ENCODE measurements around the gene MARCHF9. TPM values are rescaled to one million over a fixed set of nuclear protein-coding genes. Genes with fewer than 3 reads are reported as not detected.
A peak's percentile ranks its signal among the peaks of the same experiment; 100 is the strongest.

MARCHF9 gene
- total RNA-seq, 1 experiment from 2014 or later, result 6.2 TPM

DNA sequence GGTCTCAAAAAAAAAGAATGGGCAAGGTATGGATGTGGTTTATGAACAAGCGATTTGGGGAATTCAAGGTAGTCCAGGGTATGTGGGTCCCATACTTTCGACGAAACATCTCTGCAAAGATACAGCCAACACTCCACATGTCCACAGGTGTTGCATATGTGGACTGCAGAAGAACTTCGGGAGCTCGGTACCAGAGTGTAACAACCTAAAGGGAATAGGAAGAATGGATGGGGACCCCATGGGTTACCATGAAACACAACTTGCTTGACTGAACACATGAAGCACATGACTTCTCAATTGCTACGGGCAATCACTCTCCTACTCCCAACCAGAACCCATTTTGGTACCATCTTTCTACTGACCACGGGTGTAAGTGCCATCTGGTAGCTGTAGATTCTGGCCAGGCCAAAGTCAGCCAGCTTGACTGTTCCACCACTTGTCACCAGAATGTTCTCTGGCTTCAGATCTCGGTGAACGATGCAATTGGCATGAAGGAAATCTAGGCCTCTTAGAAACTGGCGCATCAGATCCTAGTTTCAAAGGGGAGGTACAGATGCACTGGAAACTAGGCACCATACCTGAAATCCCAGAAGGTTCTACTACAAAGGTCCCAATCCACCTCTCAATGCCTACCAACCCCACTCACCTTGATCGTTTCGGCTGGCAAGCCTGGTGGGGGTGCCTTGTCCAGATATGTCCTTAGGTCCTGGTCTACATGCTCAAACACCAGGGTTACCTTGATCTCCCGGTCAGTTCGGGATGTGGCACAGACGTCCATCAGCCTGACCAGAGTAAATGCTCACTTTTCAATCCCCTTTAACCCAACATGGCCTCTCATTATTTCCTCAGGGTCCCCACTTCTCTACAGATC, 4.1 kb upstream of the MARCHF9 start:
- ChIA-PET CTCF (interaction anchor here (0.6 kb wide), 1 partner anchor 15 kb away, joined by 3 read pairs; no protein-coding TSS in a partner anchor), POLR2A (no interaction called here)
- peaks cover 49% of the 10 kb centered on the region for H3K36me3 Mint-ChIP-seq
- H3K27ac Mint-ChIP-seq, result peak overlapping the region; percentile 86; the same call in 1 of the 2 replicates
- no peak for DNase-seq (ENCODE audit: low spot score)
- peak overlapping the region; percentile 89 for H3K4me3 Mint-ChIP-seq
- H3K9me3 Mint-ChIP-seq, result no peaks in the 10 kb centered on the region
- peaks cover 41% of the 10 kb centered on the region for H3K4me1 Mint-ChIP-seq
- H3K27me3 Mint-ChIP-seq (ENCODE audit: low read depth), result peaks cover 25% of the 10 kb centered on the region
- TF ChIP-seq OVOL2 (CRISPR knock-in tag; IDR thresholded peaks at IDR 0.05; ENCODE audit: borderline replicate concordance) (no peak), AFF4 (CRISPR knock-in tag; IDR thresholded peaks at IDR 0.05; ENCODE audit: borderline replicate concordance) (no peak), TCF7 (CRISPR knock-in tag; IDR thresholded peaks at IDR 0.05; ENCODE audit: low read depth) (no peak), ZNF232 (CRISPR knock-in tag; IDR thresholded peaks at IDR 0.05) (no peak), ATF2 (CRISPR knock-in tag; IDR thresholded peaks at IDR 0.05; ENCODE audit: borderline replicate concordance, low read depth) (no peak), GRHL2 (CRISPR knock-in tag; IDR thresholded peaks at IDR 0.05; ENCODE audit: insufficient replicate concordance, severe bottlenecking) (no peak), SP1 (CRISPR knock-in tag; conservative IDR thresholded peaks at IDR 0.05) (no peak), PRRX2 (CRISPR knock-in tag; IDR thresholded peaks at IDR 0.05) (no peak), E2F1 (CRISPR knock-in tag; IDR thresholded peaks at IDR 0.05) (no peak), IRF2 (CRISPR knock-in tag; IDR thresholded peaks at IDR 0.05; ENCODE audit: borderline replicate concordance, low read depth) (no peak), NFE2L1 (CRISPR knock-in tag; IDR thresholded peaks at IDR 0.05) (no peak)
- TF ChIP-seq, protein P1, sequence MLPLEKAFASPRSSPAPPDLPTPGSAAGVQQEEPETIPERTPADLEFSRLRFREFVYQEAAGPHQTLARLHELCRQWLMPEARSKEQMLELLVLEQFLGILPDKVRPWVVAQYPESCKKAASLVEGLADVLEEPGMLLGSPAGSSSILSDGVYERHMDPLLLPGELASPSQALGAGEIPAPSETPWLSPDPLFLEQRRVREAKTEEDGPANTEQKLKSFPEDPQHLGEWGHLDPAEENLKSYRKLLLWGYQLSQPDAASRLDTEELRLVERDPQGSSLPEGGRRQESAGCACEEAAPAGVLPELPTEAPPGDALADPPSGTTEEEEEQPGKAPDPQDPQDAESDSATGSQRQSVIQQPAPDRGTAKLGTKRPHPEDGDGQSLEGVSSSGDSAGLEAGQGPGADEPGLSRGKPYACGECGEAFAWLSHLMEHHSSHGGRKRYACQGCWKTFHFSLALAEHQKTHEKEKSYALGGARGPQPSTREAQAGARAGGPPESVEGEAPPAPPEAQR (CRISPR knock-in tag; IDR thresholded peaks at IDR 0.05), result no peak
- TF ChIP-seq, protein P2, sequence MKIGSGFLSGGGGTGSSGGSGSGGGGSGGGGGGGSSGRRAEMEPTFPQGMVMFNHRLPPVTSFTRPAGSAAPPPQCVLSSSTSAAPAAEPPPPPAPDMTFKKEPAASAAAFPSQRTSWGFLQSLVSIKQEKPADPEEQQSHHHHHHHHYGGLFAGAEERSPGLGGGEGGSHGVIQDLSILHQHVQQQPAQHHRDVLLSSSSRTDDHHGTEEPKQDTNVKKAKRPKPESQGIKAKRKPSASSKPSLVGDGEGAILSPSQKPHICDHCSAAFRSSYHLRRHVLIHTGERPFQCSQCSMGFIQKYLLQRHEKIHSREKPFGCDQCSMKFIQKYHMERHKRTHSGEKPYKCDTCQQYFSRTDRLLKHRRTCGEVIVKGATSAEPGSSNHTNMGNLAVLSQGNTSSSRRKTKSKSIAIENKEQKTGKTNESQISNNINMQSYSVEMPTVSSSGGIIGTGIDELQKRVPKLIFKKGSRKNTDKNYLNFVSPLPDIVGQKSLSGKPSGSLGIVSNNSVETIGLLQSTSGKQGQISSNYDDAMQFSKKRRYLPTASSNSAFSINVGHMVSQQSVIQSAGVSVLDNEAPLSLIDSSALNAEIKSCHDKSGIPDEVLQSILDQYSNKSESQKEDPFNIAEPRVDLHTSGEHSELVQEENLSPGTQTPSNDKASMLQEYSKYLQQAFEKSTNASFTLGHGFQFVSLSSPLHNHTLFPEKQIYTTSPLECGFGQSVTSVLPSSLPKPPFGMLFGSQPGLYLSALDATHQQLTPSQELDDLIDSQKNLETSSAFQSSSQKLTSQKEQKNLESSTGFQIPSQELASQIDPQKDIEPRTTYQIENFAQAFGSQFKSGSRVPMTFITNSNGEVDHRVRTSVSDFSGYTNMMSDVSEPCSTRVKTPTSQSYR (CRISPR knock-in tag; IDR thresholded peaks at IDR 0.05), result no peak
- TF ChIP-seq, protein P3, sequence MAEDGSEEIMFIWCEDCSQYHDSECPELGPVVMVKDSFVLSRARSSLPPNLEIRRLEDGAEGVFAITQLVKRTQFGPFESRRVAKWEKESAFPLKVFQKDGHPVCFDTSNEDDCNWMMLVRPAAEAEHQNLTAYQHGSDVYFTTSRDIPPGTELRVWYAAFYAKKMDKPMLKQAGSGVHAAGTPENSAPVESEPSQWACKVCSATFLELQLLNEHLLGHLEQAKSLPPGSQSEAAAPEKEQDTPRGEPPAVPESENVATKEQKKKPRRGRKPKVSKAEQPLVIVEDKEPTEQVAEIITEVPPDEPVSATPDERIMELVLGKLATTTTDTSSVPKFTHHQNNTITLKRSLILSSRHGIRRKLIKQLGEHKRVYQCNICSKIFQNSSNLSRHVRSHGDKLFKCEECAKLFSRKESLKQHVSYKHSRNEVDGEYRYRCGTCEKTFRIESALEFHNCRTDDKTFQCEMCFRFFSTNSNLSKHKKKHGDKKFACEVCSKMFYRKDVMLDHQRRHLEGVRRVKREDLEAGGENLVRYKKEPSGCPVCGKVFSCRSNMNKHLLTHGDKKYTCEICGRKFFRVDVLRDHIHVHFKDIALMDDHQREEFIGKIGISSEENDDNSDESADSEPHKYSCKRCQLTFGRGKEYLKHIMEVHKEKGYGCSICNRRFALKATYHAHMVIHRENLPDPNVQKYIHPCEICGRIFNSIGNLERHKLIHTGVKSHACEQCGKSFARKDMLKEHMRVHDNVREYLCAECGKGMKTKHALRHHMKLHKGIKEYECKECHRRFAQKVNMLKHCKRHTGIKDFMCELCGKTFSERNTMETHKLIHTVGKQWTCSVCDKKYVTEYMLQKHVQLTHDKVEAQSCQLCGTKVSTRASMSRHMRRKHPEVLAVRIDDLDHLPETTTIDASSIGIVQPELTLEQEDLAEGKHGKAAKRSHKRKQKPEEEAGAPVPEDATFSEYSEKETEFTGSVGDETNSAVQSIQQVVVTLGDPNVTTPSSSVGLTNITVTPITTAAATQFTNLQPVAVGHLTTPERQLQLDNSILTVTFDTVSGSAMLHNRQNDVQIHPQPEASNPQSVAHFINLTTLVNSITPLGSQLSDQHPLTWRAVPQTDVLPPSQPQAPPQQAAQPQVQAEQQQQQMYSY (CRISPR knock-in tag; IDR thresholded peaks at IDR 0.05), result no peak
- TF ChIP-seq, protein P4, sequence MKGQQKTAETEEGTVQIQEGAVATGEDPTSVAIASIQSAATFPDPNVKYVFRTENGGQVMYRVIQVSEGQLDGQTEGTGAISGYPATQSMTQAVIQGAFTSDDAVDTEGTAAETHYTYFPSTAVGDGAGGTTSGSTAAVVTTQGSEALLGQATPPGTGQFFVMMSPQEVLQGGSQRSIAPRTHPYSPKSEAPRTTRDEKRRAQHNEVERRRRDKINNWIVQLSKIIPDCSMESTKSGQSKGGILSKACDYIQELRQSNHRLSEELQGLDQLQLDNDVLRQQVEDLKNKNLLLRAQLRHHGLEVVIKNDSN (CRISPR knock-in tag; IDR thresholded peaks at IDR 0.05), result no peak
- TF ChIP-seq, protein P5, sequence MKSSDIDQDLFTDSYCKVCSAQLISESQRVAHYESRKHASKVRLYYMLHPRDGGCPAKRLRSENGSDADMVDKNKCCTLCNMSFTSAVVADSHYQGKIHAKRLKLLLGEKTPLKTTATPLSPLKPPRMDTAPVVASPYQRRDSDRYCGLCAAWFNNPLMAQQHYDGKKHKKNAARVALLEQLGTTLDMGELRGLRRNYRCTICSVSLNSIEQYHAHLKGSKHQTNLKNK (CRISPR knock-in tag; IDR thresholded peaks at IDR 0.05), result no peak
- ATAC-seq, result no peak
